Fibroblast of gingiva (primary cell): ENCODE data around the gene LTB4R2.

Experiments
- DNase-seq: peaks from one replicate; pipeline ENCODE4 v3.0.0-alpha.2; 2011; ENCODE audit warnings: low read depth

The LTB4R2 gene

GRCh38 chr14:24277606-24278321 is 32.2 kb upstream of the LTB4R2 start:
- DNase-seq, result no peak

DNA sequence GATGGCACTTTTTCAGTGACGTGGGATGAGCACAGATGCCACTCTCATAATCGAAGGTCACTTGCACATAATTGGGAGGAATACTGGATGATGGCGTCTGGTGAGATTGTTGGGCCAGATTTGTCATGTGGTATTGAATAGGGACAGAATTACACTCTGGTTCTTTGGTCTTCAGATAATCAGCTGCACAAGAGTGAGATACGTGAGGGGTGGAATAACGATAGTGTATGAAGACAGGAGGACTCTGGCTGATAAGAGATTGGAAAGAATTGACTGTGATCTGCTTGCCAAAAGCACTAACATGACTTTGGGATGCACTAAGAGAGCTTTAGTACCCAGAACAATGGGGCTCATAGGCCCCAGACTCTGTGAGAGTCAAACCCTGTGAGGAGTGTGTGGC is 31.5 kb upstream of the LTB4R2 start:
- no peak for DNase-seq

DNA sequence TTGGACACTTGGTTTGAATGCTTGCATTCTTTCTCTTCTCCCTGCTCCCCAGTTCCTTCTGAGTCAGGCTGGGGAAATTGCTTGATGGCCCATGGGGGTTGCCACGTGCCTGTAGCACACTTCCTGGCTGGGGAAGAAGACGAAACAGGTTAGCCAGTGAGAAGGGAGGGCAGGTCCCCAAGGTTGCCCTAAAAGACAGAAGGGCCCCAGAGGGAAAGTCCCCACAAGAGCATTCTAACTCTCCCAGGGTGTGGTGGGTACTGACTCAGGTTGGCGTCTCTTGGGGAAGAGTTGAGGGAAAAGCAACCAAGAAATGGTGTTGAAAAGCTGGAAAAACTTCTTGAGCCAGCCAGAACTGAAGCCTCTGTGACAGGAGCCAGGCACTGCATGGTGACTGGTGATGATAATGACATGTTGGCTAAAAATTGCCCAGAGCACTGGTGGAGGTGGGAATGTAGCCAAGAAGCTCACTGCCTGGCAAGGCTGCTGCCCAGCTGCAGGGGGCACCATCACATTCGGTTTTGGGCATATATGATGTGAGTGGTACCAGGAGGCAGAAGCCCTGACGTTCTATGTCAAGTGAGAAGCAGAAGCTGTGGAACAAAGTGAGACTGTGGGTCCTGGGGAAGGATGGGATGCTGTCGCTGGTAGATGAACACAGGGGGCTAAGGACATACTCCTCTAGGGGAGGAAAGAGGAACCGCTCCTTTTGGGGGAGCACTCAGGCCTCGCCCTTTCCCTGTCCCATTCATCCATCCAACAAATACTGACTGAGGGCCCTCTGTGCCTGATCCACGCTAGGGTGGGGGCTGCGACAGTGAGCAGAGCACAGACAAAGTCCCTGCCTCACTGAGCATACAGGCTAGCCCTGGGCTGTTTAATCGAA is 30.4 kb upstream of the LTB4R2 start:
- no peak for DNase-seq

DNA sequence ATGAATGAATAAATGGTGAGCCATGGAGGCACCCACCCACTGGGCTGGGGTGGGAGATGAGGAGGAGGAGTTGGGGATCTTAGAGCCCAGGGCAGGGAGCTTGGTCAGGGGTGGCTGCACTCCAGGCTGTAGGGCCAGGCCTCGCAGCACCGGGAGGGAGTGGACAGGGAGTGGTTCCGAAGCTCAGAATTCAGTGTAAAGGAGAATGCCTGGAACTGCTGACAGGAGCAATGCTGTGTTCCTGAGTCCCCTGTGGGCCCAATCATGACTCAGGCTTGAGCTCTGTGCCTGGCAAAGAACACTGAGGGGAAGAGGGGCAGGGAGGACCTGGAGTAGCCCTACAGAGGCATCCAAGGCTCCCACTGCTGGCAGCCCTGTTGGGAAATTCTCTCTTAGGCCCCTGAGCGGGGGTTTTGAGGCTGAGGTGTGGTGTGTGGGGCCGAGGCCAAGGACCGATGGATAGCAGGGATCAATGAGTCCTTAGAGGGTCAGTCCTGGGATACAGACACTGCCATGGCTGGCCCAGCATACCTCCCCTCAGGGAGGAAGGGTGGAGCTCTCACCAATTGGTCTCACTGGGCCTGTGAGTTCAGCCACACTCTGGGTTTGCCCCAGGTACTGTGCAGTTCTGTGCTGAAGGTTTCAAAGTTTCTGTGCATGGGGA is 29.0 kb upstream of the LTB4R2 start:
- no peak for DNase-seq

- DNase-seq, result no peak
Observed at GRCh38 chr14:24281636-24282035, 28.3 kb upstream of the LTB4R2 start.

DNA sequence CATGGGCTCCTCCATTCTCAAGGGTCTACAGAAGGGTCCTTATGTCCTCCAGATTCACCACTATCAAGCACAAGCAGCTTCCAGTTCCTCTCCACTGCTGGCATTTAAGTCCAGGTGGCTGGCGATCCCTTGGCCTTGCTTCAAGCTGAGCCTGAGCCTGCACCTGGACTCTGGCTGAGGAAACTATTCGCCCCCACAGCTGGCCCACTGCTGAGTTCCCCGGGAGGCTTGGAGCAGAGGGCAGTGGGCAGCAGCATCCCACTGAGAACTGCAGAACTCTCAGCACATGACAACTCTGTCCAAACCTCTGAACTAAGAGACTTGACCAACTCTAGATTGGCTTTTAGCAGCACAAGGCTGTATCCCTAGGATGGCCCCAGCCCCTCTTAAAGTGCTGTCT is 27.2 kb upstream of the LTB4R2 start:
- DNase-seq, result no peak

DNA sequence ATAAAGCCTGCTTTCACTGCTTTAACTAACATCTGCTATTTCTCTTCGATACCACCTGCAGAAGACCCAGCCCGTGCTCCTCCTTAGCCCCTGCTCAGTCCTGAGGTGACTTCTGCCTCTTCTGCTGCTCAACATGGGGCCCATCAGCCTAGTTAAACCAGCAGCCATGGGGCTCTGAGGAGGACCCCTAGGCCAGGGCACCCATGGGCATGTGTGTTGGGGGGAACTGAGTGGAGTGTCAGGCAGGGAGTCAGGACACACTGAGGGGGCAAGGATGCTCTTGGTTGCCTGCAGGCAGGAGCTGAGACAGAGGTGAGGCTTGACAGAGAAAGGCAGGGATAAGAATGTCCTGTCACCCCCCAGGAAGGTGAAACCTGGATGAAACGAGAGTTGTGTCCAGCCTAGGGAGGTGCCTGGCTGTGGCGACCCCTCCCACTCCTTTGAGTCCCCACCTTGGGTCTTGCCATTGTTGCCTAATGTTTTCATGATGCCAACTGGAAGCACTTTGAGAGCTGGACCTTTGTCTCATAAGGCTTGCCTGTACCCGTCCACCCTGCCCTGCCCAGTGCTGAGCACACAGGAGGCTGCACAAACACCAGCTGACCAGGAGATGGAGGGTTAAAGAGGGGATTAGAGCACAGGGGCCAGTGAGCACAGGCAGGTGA is 26.0 kb upstream of the LTB4R2 start:
- DNase-seq, result no peak

- no peak for DNase-seq
Observed at GRCh38 chr14:24284501-24285035, 25.4 kb upstream of the LTB4R2 start.

DNA sequence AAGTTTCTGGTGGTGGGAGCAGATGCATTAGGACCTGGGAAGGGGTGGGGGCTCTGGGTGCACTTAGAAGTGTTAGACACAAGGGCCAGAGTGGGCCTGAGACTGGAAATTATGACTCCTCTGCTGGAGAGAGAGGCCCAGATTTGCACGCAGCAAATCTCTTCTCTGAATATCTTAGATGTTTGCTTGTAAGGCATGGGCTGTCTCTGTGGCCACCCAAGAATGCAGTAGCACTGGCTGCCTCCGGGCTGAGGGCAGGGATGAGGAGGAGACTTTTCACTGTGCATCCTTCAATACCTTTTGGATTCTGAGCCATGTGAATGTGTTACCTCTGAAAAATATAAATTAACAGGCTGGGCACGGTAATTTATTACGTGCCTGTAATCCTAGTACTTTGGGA is 24.6 kb upstream of the LTB4R2 start:
- DNase-seq, result no peak

DNA sequence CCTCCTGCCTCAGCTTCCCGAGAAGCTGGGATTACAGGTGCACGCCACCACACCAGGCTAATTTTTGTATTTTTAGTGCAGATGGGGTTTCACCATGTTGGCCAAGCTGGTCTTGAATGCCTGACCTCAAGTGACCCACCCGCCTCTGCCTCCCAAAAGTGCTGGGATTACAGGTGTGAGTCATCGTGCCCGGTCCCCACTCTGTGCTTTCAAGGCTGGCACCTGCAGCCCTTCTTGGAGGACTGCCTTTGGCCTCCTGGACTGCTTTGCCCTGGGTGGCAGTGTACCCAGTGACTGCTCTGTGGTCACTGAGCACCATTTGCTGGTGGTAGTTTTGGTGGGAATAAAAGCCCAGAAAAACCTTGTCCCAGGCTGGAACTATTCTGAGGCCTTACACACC is 22.9 kb upstream of the LTB4R2 start:
- DNase-seq, result no peak

GRCh38 chr14:24289649-24290280 is 20.2 kb upstream of the LTB4R2 start:
- no peak for DNase-seq

GRCh38 chr14:24290746-24291145 is 19.2 kb upstream of the LTB4R2 start:
- no peak for DNase-seq

DNA sequence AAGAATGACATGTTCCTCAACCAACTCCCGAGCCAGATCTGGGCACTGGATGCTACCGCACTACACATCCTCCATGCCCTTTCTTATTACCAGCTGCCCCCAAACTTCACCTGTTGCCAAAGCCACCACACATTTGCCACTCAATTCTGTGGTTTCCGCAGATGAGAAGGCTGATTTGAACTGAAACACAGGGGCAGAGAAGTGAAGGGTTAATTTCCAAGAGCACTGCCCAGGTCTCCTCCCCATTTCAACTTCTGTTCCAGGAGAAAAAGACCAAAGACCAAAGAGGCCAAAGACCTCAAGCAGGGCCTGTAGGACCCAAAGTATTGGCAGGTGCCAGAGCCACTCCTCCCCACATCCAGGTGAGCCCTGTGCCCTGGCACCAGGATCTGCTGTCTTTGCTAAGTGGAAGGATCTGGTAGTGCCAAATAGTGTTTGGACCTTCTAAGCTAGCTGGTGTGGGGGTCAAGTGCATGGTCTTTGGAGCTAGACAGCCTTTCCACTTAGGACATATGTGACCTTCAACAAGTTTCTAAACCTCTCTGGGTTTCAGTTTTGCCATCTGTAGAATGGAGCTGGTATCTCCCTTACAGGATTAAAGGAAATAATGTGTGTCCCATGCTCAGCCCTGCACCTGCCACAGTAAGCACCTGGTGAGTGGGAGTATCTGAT is 18.4 kb upstream of the LTB4R2 start:
- DNase-seq, result no peak

DNA sequence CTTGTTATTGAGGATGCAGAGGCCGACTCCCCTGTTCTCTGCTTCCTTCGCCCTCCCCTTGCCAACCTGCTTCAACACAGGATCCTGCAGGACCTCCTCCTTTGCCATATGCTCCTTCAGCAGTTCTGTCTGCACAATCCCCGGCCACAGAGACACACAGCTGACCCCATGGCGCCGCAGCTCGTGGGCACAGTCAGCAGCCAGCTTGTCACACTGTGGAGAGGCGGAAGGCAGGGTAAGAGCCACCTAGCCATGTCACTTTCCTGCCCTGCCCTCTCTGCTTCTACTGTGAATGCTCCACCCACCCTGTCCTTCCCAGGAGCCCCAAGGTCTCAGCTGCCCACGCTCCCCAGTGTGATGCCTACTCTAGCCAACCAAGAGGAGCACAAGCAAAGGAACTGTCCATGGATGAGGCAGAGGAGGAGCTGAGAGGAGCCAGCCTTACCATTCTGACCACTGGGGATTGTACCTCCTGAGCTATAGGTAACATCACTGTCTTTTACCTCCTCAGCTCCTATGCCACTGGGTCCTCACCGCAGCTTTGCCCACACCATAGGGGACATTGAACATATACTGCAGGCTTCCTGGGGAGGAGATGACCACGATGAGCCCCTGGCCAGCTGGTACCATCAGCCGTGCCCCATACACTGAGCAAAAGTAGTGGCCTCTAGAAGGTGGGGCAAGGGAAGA is 17.7 kb upstream of the LTB4R2 start:
- DNase-seq, result no peak

- DNase-seq, result no peak
Observed at GRCh38 chr14:24293525-24293924, 16.4 kb upstream of the LTB4R2 start.

GRCh38 chr14:24296341-24297157 is 13.4 kb upstream of the LTB4R2 start:
- DNase-seq, result peak; percentile 81

DNA sequence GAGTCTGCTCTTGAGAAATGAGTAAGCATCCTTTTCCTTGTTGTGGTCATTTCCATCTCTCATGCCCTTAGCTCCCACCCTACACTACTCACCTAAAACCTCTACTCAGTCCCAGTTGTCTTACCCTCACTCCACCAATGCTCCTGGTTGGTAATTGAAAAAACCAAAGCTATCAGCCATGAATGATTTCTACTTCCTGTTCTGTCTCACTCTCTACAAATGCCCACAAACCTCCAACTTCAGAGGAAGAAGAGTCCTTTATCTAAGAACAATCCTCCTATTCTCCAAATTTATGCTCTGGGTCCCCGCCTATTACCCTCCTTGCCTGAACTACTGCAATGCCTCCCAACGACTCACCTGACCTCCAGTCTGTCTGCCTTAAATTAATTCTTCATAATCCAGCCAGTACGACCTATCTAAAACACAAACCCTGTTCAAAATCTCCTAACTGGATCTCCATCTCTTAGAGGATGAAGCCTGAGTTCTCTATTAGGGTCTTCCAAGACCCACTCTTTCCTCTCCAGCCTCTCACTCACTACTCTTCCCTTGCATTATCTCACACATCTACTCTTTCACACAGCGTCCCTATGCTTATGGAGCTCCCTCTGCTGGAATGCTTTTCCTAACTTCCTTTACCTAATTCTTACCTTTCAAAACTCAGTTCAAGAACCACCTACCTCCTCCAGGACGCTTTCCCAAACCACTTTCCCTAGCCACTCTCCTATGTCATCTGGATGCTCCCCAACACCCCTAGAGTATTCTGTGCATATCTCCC is 12.6 kb upstream of the LTB4R2 start:
- DNase-seq, result no peak

DNA sequence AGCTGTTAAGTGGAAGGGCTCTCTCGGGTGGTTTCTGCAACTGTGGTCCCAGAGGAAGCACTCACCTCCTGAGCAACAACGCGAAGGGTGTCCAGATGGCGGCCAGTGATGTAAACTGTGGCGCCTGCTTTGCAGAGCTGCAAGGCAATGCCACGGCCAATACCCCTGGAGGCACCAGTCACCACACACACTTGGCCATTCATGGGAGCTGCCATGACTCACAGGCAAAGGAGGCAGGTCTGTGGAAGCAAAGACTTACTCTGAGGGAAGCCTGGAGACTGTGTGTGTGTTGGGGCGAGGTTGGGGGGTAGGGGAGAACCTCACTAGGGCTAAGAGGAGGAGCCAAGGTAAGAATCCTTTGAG is 11.1 kb upstream of the LTB4R2 start:
- DNase-seq, result peak; percentile 69
